HUES64 (cell line): ENCODE data around the gene MMP15.
A peak's percentile ranks its signal among the peaks of the same experiment; 100 is the strongest.

ENCODE experiments used
- H3K27ac ChIP-seq: 2 replicates; pipeline ENCODE4 v1.7.0; 2013; ENCODE audit warnings: low read depth, low read length, inconsistent platforms
- H3K27me3 ChIP-seq: 2 replicates; pipeline ENCODE4 v1.6.1; 2013; ENCODE audit warnings: mild to moderate bottlenecking, low read length; ENCODE audit not compliant: insufficient read depth
- H3K36me3 ChIP-seq: 2 replicates; pipeline ENCODE4 v1.6.1; 2013; ENCODE audit warnings: mild to moderate bottlenecking, low read length; ENCODE audit not compliant: insufficient read depth
- H3K4me1 ChIP-seq: 2 replicates; pipeline ENCODE4 v1.6.1; 2013; ENCODE audit warnings: mild to moderate bottlenecking, low read length, moderate library complexity; ENCODE audit not compliant: insufficient read depth
- H3K4me3 ChIP-seq: 2 replicates; pipeline ENCODE4 v1.5.1; 2013; ENCODE audit warnings: mild to moderate bottlenecking, low read length, moderate library complexity
- H3K9ac ChIP-seq: 2 replicates; pipeline ENCODE4 v1.6.1; 2013; ENCODE audit warnings: mild to moderate bottlenecking, low read depth, low read length
- H3K9me3 ChIP-seq: 2 replicates; pipeline ENCODE4 v1.6.1; 2013; ENCODE audit warnings: low read depth, low read length; ENCODE audit not compliant: insufficient read depth
- WGBS: fragments of 150-250, 120-280 bp; methylation state at CpG from one replicate; pipeline ENCODE4 v1.1.7; 2013; ENCODE audit warnings: missing lambda C conversion rate; 5-methylcytosine and 5-hydroxymethylcytosine counted together

MMP15 gene

GRCh38 chr16:57986196-57986595 lies 39.4 kb upstream of the MMP15 start:
- WGBS = 73% methylated on average over 7 of the region's 9 CpGs
- peak overlapping the region; percentile 69; the same call in 1 of the 2 replicates for H3K4me3 ChIP-seq

GRCh38 chr16:57987441-57988177 lies 37.9 kb upstream of the MMP15 start:
- H3K27ac ChIP-seq = no peak overlapping the region
- H3K9me3 ChIP-seq = no peaks in the 10 kb centered on the region
- H3K9ac ChIP-seq = no peak overlapping the region
- no peaks in the 10 kb centered on the region for H3K36me3 ChIP-seq
- H3K27me3 ChIP-seq = peaks cover 37% of the 10 kb centered on the region
- 91% methylated on average over 7 of the region's 8 CpGs for WGBS
- no peaks in the 10 kb centered on the region; the same call in 1 of the 2 replicates for H3K4me1 ChIP-seq
- H3K4me3 ChIP-seq = no peak overlapping the region

More at GRCh38 chr16:57986196-57986595, 39.4 kb upstream of the MMP15 start:
- H3K9me3 ChIP-seq = no peaks in the 10 kb centered on the region
- H3K27me3 ChIP-seq = peaks cover 37% of the 10 kb centered on the region
- H3K4me1 ChIP-seq = no peaks in the 10 kb centered on the region; the same call in 1 of the 2 replicates
- no peak overlapping the region for H3K9ac ChIP-seq
- no peaks in the 10 kb centered on the region for H3K36me3 ChIP-seq
- no peak overlapping the region for H3K27ac ChIP-seq

GRCh38 chr16:57988929-57989328 lies 36.6 kb upstream of the MMP15 start:
- Histone ChIP-seq H3K4me3 (no peak overlapping the region), H3K9ac (no peak overlapping the region), H3K27ac (no peak overlapping the region), H3K27me3 (peaks cover 32% of the 10 kb centered on the region), H3K4me1 (no peaks in the 10 kb centered on the region; the same call in 1 of the 2 replicates), H3K36me3 (no peaks in the 10 kb centered on the region), H3K9me3 (no peaks in the 10 kb centered on the region)
- 90% methylated on average over 1 of the region's 1 CpG for WGBS

- no peak overlapping the region for H3K4me3 ChIP-seq
- WGBS = 88% methylated on average over 11 of the region's 11 CpGs
- H3K36me3 ChIP-seq = no peaks in the 10 kb centered on the region
- H3K9me3 ChIP-seq = no peaks in the 10 kb centered on the region
- no peak overlapping the region for H3K9ac ChIP-seq
- no peaks in the 10 kb centered on the region for H3K4me1 ChIP-seq
- peaks cover 7% of the 10 kb centered on the region for H3K27me3 ChIP-seq
- no peak overlapping the region for H3K27ac ChIP-seq
These were observed 33.9 kb upstream of the MMP15 start for GRCh38 chr16:57991551-57992059.

- H3K9me3 ChIP-seq = no peaks in the 10 kb centered on the region
- H3K4me1 ChIP-seq = no peaks in the 10 kb centered on the region
- no peak overlapping the region for H3K27ac ChIP-seq
- H3K9ac ChIP-seq = no peak overlapping the region
- 93% methylated on average over 6 of the region's 6 CpGs for WGBS
- peaks cover 2% of the 10 kb centered on the region for H3K27me3 ChIP-seq
- no peak overlapping the region for H3K4me3 ChIP-seq
- no peaks in the 10 kb centered on the region for H3K36me3 ChIP-seq
These were observed 33.5 kb upstream of the MMP15 start for GRCh38 chr16:57992084-57992483.

- peak overlapping the region; percentile 10; the same call in 1 of the 2 replicates for H3K27ac ChIP-seq
- H3K9me3 ChIP-seq = no peaks in the 10 kb centered on the region
- 96% methylated on average over 8 of the region's 8 CpGs for WGBS
- no peaks in the 10 kb centered on the region for H3K4me1 ChIP-seq
- H3K36me3 ChIP-seq = no peaks in the 10 kb centered on the region; the same call in 1 of the 2 replicates
- H3K9ac ChIP-seq = no peak overlapping the region
- H3K27me3 ChIP-seq = no peaks in the 10 kb centered on the region
- H3K4me3 ChIP-seq = no peak overlapping the region
These were observed 32.1 kb upstream of the MMP15 start for GRCh38 chr16:57993438-57993837.

GRCh38 chr16:57993897-57994296 lies 31.7 kb upstream of the MMP15 start:
- no peak overlapping the region for H3K9ac ChIP-seq
- H3K4me3 ChIP-seq = no peak overlapping the region
- no peaks in the 10 kb centered on the region for H3K4me1 ChIP-seq
- H3K27me3 ChIP-seq = no peaks in the 10 kb centered on the region
- no peaks in the 10 kb centered on the region for H3K9me3 ChIP-seq
- H3K36me3 ChIP-seq = no peaks in the 10 kb centered on the region; the same call in 1 of the 2 replicates
- WGBS = 97% methylated on average over 5 of the region's 5 CpGs
- H3K27ac ChIP-seq = no peak overlapping the region; the same call in 1 of the 2 replicates

GRCh38 chr16:57994361-57994760 lies 31.2 kb upstream of the MMP15 start:
- no peak overlapping the region for H3K4me3 ChIP-seq
- H3K36me3 ChIP-seq = no peaks in the 10 kb centered on the region; the same call in 1 of the 2 replicates
- 92% methylated on average over 4 of the region's 4 CpGs for WGBS
- H3K27me3 ChIP-seq = no peaks in the 10 kb centered on the region
- no peak overlapping the region for H3K27ac ChIP-seq
- H3K9ac ChIP-seq = no peak overlapping the region
- no peaks in the 10 kb centered on the region for H3K9me3 ChIP-seq
- peaks cover 3% of the 10 kb centered on the region; the same call in 1 of the 2 replicates for H3K4me1 ChIP-seq

- H3K9me3 ChIP-seq = no peaks in the 10 kb centered on the region
- H3K4me3 ChIP-seq = no peak overlapping the region
- peaks cover 8% of the 10 kb centered on the region; the same call in 1 of the 2 replicates for H3K4me1 ChIP-seq
- H3K36me3 ChIP-seq = no peaks in the 10 kb centered on the region; the same call in 1 of the 2 replicates
- H3K27ac ChIP-seq = no peak overlapping the region
- WGBS = 50% methylated on average over 4 of the region's 4 CpGs
- H3K9ac ChIP-seq = no peak overlapping the region
- peaks cover 4% of the 10 kb centered on the region; the same call in 1 of the 2 replicates for H3K27me3 ChIP-seq
These were observed 30.8 kb upstream of the MMP15 start for GRCh38 chr16:57994778-57995177.

GRCh38 chr16:57995721-57996405 lies 29.7 kb upstream of the MMP15 start:
- H3K4me3 ChIP-seq = no peak overlapping the region
- H3K36me3 ChIP-seq = no peaks in the 10 kb centered on the region; the same call in 1 of the 2 replicates
- H3K9me3 ChIP-seq = no peaks in the 10 kb centered on the region
- H3K4me1 ChIP-seq = peaks cover 8% of the 10 kb centered on the region; the same call in 1 of the 2 replicates
- H3K27me3 ChIP-seq = peaks cover 5% of the 10 kb centered on the region; the same call in 1 of the 2 replicates
- H3K9ac ChIP-seq = no peak overlapping the region
- H3K27ac ChIP-seq = no peak overlapping the region
- WGBS = 89% methylated on average over 18 of the region's 18 CpGs
